ENCODE results near the gene SZRD1. TPM values are rescaled to one million over a fixed set of nuclear protein-coding genes. Genes with fewer than 3 reads are reported as not detected.

The SZRD1 gene
- polyA plus RNA-seq, 2 of the 4 experiments (the other 2 are of a cell fraction): 56.8 to 91.9 TPM

- H3K4me2 ChIP-seq: peak overlapping the region; percentile 96
- ATAC-seq: peak; percentile 64
- DNase-seq (ENCODE audit: low read depth in 1 of 2, low spot score in 1 of 2): peak; percentile 31 to 75
- H3K27ac ChIP-seq: peak overlapping the region; percentile 87 to 97
- H3K4me1 ChIP-seq: peaks cover 88% of the 10 kb centered on the region
- H3K4me3 ChIP-seq: peak overlapping the region; percentile 32
- no peak for FAIRE-seq
- ChIA-PET POLR2A (no interaction called here), CTCF (interaction anchor here (0.7 to 1.5 kb wide), 3 partner anchors 15 to 128 kb away, joined by 3 to 10 read pairs (median 3); partner anchors contain the start of gene NECAP2)
- no peaks in the 10 kb centered on the region for H3K9me3 ChIP-seq
- 8% methylated on average over 3 of the region's 3 CpGs for WGBS (ENCODE audit: missing lambda C conversion rate)
- TF ChIP-seq GATA3 (IDR thresholded peaks at IDR 0.05; ENCODE audit: borderline replicate concordance): peak; percentile 55; the same call in 1 of the 2 replicates
- no peak for TF ChIP-seq HEYL (CRISPR knock-in tag; IDR thresholded peaks at IDR 0.05)
- no peak for TF ChIP-seq TP53 (CRISPR knock-in tag; IDR thresholded peaks at IDR 0.05)
- peak; percentile 58 to 78; a peak in 2 of 5 replicates for TF ChIP-seq JUN (IDR thresholded peaks at IDR 0.05)
- no peak for TF ChIP-seq RAD21 (conservative IDR thresholded peaks at IDR 0.05 in 1 of 2, IDR thresholded peaks at IDR 0.05 in 1 of 2)
- no peak for TF ChIP-seq USF2 (IDR thresholded peaks at IDR 0.05)
- TF ChIP-seq JUNB (IDR thresholded peaks at IDR 0.05): no peak
- no peak for TF ChIP-seq MYC (IDR thresholded peaks at IDR 0.05; ENCODE audit: borderline replicate concordance, low read length)
- no peak for TF ChIP-seq ZNF302 (CRISPR knock-in tag; IDR thresholded peaks at IDR 0.05)
- no peak for TF ChIP-seq ZC3H11A (IDR thresholded peaks at IDR 0.05)
- no peak for TF ChIP-seq CTCF (IDR thresholded peaks at IDR 0.05)
- TF ChIP-seq CEBPB (IDR thresholded peaks at IDR 0.05): peak; percentile 74 to 92
- TF ChIP-seq PBX3 (IDR thresholded peaks at IDR 0.05): no peak
- peak; percentile 61; the same call in 1 of the 2 replicates for TF ChIP-seq HES2 (IDR thresholded peaks at IDR 0.05)
- no peak for TF ChIP-seq NPAS2 (CRISPR knock-in tag; IDR thresholded peaks at IDR 0.05; ENCODE audit: borderline replicate concordance)
- no peak for TF ChIP-seq EHMT2 (IDR thresholded peaks at IDR 0.05; ENCODE audit: low read depth)
- TF ChIP-seq E2F6 (IDR thresholded peaks at IDR 0.05; ENCODE audit: borderline replicate concordance, low read depth): no peak
- TF ChIP-seq BCL3 (IDR thresholded peaks at IDR 0.05): 0 out of 3 replicates have a peak, but pooled peaks have one; percentile 37
- TF ChIP-seq FOSL2 (IDR thresholded peaks at IDR 0.05): 0 out of 2 replicates have a peak, but pooled peaks have one; percentile 15
- TF ChIP-seq FOSL2 (CRISPR knock-in tag; IDR thresholded peaks at IDR 0.05): peak; percentile 64; the same call in 1 of the 2 replicates
- peak; percentile 45 to 69; a peak in 2 of 5 replicates for TF ChIP-seq EP300 (IDR thresholded peaks at IDR 0.05)
These were observed 5.7 kb downstream of the SZRD1 start for GRCh38 chr1:16372535-16373285.
